Loucy (cell line): Measurements from ENCODE around the gene DSG2.

ENCODE experiments used
- H2AFZ ChIP-seq: fragments of 200-600 bp; sonication (generic); 2 replicates; pipeline ENCODE4 v1.6.0; 2016; ENCODE audit warnings: antibody characterized with exemption, mild to moderate bottlenecking, low read length, moderate library complexity
- H3F3A ChIP-seq: fragments of 200-600 bp; 2 replicates; pipeline ENCODE4 v1.6.0; 2016; ENCODE audit warnings: antibody characterized with exemption, low read depth, mild to moderate bottlenecking
- H3K27me3 ChIP-seq: fragments of 200-600 bp; sonication (generic); 2 replicates; pipeline ENCODE4 v1.6.1; 2014; ENCODE audit warnings: low read length, mild to moderate bottlenecking; ENCODE audit not compliant: insufficient read depth, poor library complexity, severe bottlenecking
- H3K36me3 ChIP-seq: fragments of 200-600 bp; sonication (generic); 2 replicates; pipeline ENCODE4 v1.6.1; 2016; ENCODE audit warnings: low read length; ENCODE audit not compliant: insufficient read depth
- H3K4me1 ChIP-seq: fragments of 200-600 bp; sonication (generic); 2 replicates; pipeline ENCODE4 v1.5.1; 2014; ENCODE audit warnings: low read length, mild to moderate bottlenecking; ENCODE audit not compliant: insufficient read depth, poor library complexity, severe bottlenecking
- H3K4me2 ChIP-seq: fragments of 200-600 bp; sonication (generic); 2 replicates; pipeline ENCODE4 v1.6.0; 2014; ENCODE audit warnings: antibody characterized with exemption, low read length, low read depth, mild to moderate bottlenecking; ENCODE audit not compliant: poor library complexity, severe bottlenecking
- H3K4me3 ChIP-seq: fragments of 200-600 bp; sonication (generic); 2 replicates; pipeline ENCODE4 v1.5.1; 2014; ENCODE audit warnings: low read length, mild to moderate bottlenecking, mixed read lengths; ENCODE audit not compliant: poor library complexity, severe bottlenecking
- H3K79me2 ChIP-seq: fragments of 200-600 bp; sonication (generic); 2 replicates; pipeline ENCODE4 v1.6.1; 2014; ENCODE audit warnings: low read length; ENCODE audit not compliant: insufficient read depth
- H3K9ac ChIP-seq: fragments of 200-600 bp; sonication (generic); 2 replicates; pipeline ENCODE4 v1.6.0; 2014; ENCODE audit warnings: mild to moderate bottlenecking, low read depth, low read length, moderate library complexity; ENCODE audit not compliant: poor library complexity, severe bottlenecking
- H3K9me2 ChIP-seq: fragments of 200-600 bp; sonication (generic); replicated peaks from 2 replicates; pipeline ENCODE4 v1.6.1; 2016; ENCODE audit warnings: low read depth, low read length, mixed read lengths
- H3K9me3 ChIP-seq: fragments of 200-600 bp; sonication (generic); 2 replicates; pipeline ENCODE4 v1.6.1; 2014; ENCODE audit warnings: mild to moderate bottlenecking, antibody characterized with exemption, low read length, low read depth; ENCODE audit not compliant: insufficient read depth
- H4K20me1 ChIP-seq: fragments of 200-600 bp; sonication (generic); 2 replicates; pipeline ENCODE4 v1.6.0; 2014; ENCODE audit warnings: antibody characterized with exemption, low read length, mild to moderate bottlenecking; ENCODE audit not compliant: insufficient read depth, poor library complexity, severe bottlenecking
- EZH2phosphoT487 ChIP-seq: fragments of 200-600 bp; IDR thresholded peaks from 2 replicates; pipeline ENCODE4 v1.6.1; 2018; ENCODE audit warnings: antibody characterized with exemption, mild to moderate bottlenecking, moderate library complexity, borderline replicate concordance
- TF ChIP-seq, protein P1 (sequence below): fragments of 200-600 bp; sonication (generic); conservative IDR thresholded peaks from 2 replicates; pipeline ENCODE4 v1.5.1; 2014; ENCODE audit warnings: mild to moderate bottlenecking, antibody characterized with exemption, low read length

The DSG2 gene

DNA sequence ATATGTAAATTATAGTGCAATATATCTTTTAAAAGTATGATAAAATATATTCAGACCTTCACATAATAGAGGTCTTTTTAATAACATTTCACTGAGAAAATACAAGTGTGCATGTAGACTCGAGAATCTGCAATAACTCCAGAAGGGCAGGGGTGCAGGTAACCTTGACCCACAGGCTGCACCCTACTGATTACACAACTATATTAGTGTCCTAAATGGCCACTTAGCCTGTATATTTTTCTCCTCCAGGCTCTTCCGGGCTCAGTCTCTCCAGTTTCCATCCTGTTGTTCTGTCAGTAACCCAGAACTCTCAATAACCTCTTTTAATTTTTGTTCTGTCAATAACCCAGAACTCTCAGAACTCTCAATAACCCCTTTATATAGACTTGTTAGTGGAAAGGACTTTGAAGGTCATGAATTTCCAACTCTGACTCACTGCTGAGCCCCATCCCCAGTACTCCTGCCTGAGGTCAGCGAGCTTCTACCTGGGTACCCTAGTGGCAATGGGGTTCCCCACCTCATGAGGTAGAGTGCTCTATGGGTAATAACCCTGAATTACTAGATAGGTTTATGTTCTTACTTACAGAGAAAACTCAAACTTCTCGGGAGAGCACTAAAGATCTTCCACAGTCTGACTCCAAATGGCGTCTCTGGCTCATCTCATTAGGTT lies 85.3 kb downstream of the DSG2 start:
- H3K9ac ChIP-seq = no peak overlapping the region
- H3K79me2 ChIP-seq = no peaks in the 10 kb centered on the region
- no peak overlapping the region for H2AFZ ChIP-seq
- no peak overlapping the region for H3K4me3 ChIP-seq
- H3F3A ChIP-seq = no peaks in the 10 kb centered on the region
- no peaks in the 10 kb centered on the region for H4K20me1 ChIP-seq
- H3K4me1 ChIP-seq = peaks cover 9% of the 10 kb centered on the region
- H3K9me3 ChIP-seq = no peaks in the 10 kb centered on the region
- no peaks in the 10 kb centered on the region for H3K36me3 ChIP-seq
- H3K9me2 ChIP-seq = no peaks in the 10 kb centered on the region
- H3K4me2 ChIP-seq = no peak overlapping the region
- TF ChIP-seq EZH2phosphoT487 = no peak
- H3K27me3 ChIP-seq = no peaks in the 10 kb centered on the region

DNA sequence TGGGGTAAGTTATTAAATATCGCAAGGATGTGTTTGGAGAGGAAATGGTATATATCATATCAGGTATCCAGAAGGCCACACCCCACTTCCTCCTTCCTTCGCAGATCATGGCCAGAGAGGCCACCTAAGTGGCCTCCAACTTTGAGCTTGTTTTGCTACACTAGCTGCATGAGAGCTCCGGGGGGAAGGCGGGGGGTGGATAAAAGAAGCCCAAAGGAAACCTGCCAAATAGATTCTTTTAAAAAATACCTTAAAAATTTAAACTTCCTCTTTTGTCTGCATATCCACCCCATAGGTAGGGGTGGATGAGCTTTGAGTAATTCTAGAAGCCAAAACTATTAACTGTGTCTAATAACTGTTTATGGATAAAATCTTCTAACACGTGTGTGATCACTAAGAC lies 88.0 kb downstream of the DSG2 start:
- Histone ChIP-seq H3K27me3 (no peaks in the 10 kb centered on the region), H3K4me2 (no peak overlapping the region), H3K9me3 (no peaks in the 10 kb centered on the region), H3K79me2 (no peaks in the 10 kb centered on the region), H3K4me3 (no peak overlapping the region), H3K9ac (no peak overlapping the region), H3K9me2 (no peaks in the 10 kb centered on the region), H2AFZ (no peak overlapping the region), H3K4me1 (peaks cover 9% of the 10 kb centered on the region), H4K20me1 (no peaks in the 10 kb centered on the region), H3K36me3 (no peaks in the 10 kb centered on the region), H3F3A (no peaks in the 10 kb centered on the region)
- TF ChIP-seq EZH2phosphoT487 = no peak
- TF ChIP-seq, protein P1, sequence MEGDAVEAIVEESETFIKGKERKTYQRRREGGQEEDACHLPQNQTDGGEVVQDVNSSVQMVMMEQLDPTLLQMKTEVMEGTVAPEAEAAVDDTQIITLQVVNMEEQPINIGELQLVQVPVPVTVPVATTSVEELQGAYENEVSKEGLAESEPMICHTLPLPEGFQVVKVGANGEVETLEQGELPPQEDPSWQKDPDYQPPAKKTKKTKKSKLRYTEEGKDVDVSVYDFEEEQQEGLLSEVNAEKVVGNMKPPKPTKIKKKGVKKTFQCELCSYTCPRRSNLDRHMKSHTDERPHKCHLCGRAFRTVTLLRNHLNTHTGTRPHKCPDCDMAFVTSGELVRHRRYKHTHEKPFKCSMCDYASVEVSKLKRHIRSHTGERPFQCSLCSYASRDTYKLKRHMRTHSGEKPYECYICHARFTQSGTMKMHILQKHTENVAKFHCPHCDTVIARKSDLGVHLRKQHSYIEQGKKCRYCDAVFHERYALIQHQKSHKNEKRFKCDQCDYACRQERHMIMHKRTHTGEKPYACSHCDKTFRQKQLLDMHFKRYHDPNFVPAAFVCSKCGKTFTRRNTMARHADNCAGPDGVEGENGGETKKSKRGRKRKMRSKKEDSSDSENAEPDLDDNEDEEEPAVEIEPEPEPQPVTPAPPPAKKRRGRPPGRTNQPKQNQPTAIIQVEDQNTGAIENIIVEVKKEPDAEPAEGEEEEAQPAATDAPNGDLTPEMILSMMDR = no peak

DNA sequence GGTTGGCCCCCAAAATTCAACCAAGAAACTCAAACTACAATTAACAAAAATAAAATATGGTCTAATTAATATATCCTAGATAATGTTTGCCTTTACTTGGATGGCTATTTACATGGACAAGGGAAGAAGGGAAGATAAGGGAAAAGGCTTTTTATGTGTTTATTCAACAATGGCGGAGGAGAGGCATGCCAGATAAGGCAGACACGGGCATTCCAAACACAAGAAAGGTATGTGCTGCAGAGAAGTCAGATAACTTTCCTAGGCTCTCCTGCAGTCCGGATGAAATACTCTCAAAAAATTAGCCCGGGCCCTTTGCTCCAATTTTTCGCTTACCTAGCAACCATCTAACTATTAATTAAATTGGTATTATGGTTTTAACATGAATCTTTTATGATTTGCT lies 88.6 kb downstream of the DSG2 start:
- Histone ChIP-seq H3K9me3 (no peaks in the 10 kb centered on the region), H3F3A (no peaks in the 10 kb centered on the region), H3K79me2 (no peaks in the 10 kb centered on the region), H3K9me2 (no peaks in the 10 kb centered on the region), H3K36me3 (no peaks in the 10 kb centered on the region), H2AFZ (no peak overlapping the region), H4K20me1 (no peaks in the 10 kb centered on the region), H3K4me2 (no peak overlapping the region), H3K27me3 (no peaks in the 10 kb centered on the region), H3K4me3 (no peak overlapping the region), H3K4me1 (peaks cover 4% of the 10 kb centered on the region), H3K9ac (no peak overlapping the region)
- TF ChIP-seq, protein P1 = no peak
- no peak for TF ChIP-seq EZH2phosphoT487

DNA sequence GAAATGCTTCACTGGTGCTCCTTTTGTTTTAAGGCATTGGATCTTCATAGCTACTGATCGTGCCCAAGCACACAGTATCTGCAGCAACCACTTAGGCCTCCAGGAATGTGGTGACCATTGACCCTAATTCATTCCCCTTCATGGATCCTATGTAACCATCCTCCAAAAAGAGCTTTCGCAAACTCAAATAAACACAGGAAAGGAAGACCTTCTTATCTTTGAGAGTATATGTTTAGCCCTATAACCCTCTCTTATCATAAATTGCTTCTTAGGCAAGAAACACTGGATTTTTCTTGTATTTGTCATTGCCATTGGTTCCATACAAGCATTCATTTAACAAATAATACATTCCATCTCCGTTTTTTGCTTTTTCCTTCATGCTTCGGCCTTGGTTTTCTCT lies 89.6 kb downstream of the DSG2 start:
- H3K36me3 ChIP-seq = no peaks in the 10 kb centered on the region
- H4K20me1 ChIP-seq = no peaks in the 10 kb centered on the region
- H3F3A ChIP-seq = no peaks in the 10 kb centered on the region
- H3K9me3 ChIP-seq = no peaks in the 10 kb centered on the region
- no peak for TF ChIP-seq EZH2phosphoT487
- TF ChIP-seq, protein P1 = no peak
- H3K27me3 ChIP-seq = no peaks in the 10 kb centered on the region
- no peaks in the 10 kb centered on the region for H3K79me2 ChIP-seq
- no peak overlapping the region for H3K9ac ChIP-seq
- H2AFZ ChIP-seq = no peak overlapping the region
- H3K9me2 ChIP-seq = no peaks in the 10 kb centered on the region
- no peaks in the 10 kb centered on the region for H3K4me1 ChIP-seq
- H3K4me2 ChIP-seq = no peak overlapping the region
- H3K4me3 ChIP-seq = no peak overlapping the region
